Muscle of arm (tissue), 12 donors: Measurements from ENCODE around the gene SLC25A33. TPM values are rescaled to one million over a fixed set of nuclear protein-coding genes. Genes with fewer than 3 reads are reported as not detected.

Experiments
- DNase-seq: peaks from one replicate; pipeline ENCODE4 v3.0.0-alpha.2; 2013
- polyA plus RNA-seq, 12 donors: library from polyadenylated mRNA; unstranded; fragments of 120-200 nt; gene quantifications; one replicate each; pipeline ENCODE4 v1.2.1, GENCODE V29; 2013; ENCODE audit not compliant: insufficient read length in 12 of 12

SLC25A33 gene
- polyA plus RNA-seq, 12 donors = 1.0 to 2.4 (median 1.5) TPM; not detected in 2

GRCh38 chr1:9580942-9581341 is 41.7 kb downstream of the SLC25A33 start:
- DNase-seq = no peak

GRCh38 chr1:9586147-9586766 is 47.0 kb downstream of the SLC25A33 start:
- no peak for DNase-seq

GRCh38 chr1:9588551-9589143 is 49.4 kb downstream of the SLC25A33 start, which contains the start of gene TMEM201:
Gene TMEM201 (plus strand): TSS chr1:9588911. CDS start chr1:9588931, 20 bp downstream.
- DNase-seq = peak; percentile 94

- no peak for DNase-seq
These were observed 50.0 kb downstream of the SLC25A33 start for GRCh38 chr1:9589144-9589718.

GRCh38 chr1:9589719-9590157 is 50.5 kb downstream of the SLC25A33 start:
- no peak for DNase-seq

- no peak for DNase-seq
These were observed 50.9 kb downstream of the SLC25A33 start for GRCh38 chr1:9590201-9590600.

- DNase-seq = no peak
These were observed 51.8 kb downstream of the SLC25A33 start for GRCh38 chr1:9590945-9591668.

GRCh38 chr1:9591669-9592509 is 52.6 kb downstream of the SLC25A33 start:
- DNase-seq = no peak

- DNase-seq = no peak
These were observed 53.3 kb downstream of the SLC25A33 start for GRCh38 chr1:9592510-9593075.

GRCh38 chr1:9593147-9593491 is 53.9 kb downstream of the SLC25A33 start:
- no peak for DNase-seq

GRCh38 chr1:9593492-9594465 is 54.5 kb downstream of the SLC25A33 start:
- peak; percentile 63 for DNase-seq

GRCh38 chr1:9594471-9595155 is 55.3 kb downstream of the SLC25A33 start:
- no peak for DNase-seq

GRCh38 chr1:9595156-9595967 is 56.1 kb downstream of the SLC25A33 start:
- DNase-seq = no peak

GRCh38 chr1:9595968-9596340 is 56.7 kb downstream of the SLC25A33 start:
- no peak for DNase-seq

- peak; percentile 50 for DNase-seq
These were observed 57.3 kb downstream of the SLC25A33 start for GRCh38 chr1:9596415-9597123.

- no peak for DNase-seq
These were observed 58.4 kb downstream of the SLC25A33 start for GRCh38 chr1:9597361-9598315.

- DNase-seq = no peak
These were observed 59.0 kb downstream of the SLC25A33 start for GRCh38 chr1:9598316-9598700.
